GF-D8 (cell line): Measurements from ENCODE around the gene PTAFR.

Experiments
- DNase-seq: peaks from one replicate; lab custom pipeline; 2025; lab: John Stamatoyannopoulos, UW

Gene PTAFR

DNA sequence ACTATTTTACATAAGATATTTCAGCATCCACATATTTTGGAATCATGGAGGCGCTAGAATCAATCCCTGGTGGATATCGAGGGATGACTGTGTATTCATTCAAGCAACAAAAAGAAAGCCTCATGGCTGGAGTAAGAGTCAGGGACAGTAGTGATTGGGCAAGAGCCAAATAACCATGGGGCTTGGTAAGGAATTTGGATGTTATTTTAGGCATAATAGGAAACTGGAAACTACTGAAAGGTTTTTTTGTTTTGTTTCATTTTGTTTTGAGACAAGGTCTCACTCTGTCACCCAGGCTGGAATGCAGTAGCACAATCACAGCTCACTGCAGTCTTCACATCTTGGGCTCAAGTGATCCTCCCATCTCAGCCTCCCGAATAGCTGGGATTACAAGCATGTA lies 54.3 kb downstream of the PTAFR start:
- no peak for DNase-seq

DNA sequence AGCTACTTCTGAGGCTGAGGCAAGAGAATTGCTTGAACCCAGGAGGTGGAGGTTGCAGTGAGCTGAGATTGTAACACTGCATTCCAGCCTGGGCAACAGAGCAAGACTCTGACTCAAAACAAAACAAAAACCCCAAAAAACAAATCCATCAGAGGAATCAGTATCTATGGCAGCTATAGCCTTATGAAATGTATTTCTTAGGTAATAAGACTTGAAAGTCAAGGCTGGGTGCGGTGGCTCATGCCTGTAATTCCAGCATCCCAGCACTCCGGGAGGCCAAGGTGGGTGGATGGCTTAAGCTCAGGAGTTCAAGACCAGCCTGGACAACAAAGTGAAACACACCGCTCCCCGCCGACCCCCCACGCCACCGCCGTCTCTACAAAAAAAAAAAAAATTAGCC lies 56.9 kb downstream of the PTAFR start:
- no peak for DNase-seq

DNA sequence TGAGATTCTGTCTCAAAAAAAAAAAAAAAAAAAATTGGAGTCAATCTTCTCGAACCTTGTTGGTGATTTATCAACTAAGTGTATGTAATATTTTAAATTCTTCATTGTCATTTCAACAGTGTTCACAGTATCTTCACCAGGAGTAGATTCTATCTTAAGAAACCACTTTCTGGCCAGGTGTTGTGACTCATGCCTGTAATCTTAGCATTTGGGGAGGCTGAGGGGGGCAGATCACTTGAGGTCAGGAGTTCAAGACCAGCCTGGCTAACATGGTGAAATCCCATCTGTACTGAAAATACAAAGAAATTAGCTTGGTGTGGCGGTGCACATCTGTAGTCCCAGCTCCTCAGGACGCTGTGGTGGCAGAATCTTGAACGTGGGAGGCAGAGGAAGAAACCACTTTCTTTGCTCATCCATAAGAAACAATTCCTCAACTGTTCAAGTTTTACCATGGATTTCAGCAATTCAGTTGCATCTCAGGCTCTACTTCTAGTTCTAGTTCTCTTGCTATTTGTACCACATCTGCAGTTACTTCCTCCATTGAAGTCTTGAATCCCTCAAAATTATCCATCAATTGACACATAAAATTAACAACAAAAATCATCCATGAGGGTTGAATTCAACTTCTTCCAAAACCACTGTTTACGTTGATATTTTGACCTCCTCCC lies 57.7 kb downstream of the PTAFR start:
- DNase-seq, result peak; percentile 29

DNA sequence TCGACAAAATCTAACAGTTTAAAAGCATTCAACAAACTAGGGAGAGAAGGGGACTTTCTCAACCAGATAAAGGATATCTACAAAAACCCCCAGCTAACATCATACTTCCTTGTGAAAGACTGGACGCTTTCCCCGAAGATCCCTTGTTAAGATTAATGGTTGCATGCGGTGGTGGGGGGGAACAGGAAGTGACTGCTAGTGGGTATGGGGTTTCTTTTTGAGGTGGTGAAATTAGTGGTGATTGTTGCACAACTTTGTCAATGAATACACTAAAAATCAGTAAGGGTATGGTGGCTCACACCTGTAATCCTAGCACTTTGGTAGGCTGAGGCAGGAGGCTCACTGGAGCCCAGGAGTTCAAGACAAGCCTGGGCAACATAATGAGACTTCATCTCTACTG lies 61.2 kb downstream of the PTAFR start:
- DNase-seq, result peak; percentile 90

DNA sequence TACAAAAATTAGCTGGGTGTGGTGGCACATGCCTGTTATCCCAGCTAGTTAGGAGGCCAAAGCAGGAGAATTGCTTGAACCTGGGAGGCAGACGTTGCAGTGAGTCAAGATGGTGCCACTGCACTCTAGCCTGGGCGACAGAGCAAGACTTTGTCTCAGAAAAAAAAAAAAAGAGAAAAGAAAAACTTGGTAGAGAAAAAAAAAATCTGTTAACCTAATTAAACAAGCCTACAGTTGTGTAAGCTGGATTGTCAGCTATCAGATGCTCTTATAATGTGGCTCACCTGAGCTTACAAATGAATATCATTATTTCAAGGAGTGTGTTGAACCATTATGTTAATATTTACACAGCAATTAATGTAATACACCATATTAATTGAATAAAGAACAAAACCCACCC lies 61.6 kb downstream of the PTAFR start:
- DNase-seq, result peak; percentile 35

DNA sequence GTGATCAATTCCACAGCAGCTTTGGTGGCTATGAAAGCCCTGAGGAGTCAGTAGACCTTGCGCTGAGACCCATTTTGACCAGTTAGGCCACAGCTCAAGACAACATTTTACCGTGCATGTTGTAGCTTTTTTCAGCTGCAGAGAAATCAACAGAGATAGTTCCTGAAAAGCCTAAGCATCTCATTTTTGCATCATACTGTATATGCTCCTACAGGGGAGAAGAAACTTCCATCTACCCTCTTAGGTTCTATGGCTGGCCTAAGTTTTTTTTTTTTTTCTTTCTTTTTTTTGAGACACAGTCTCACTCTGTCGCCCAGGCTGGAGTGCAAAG lies 63.3 kb downstream of the PTAFR start:
- DNase-seq, result no peak

DNA sequence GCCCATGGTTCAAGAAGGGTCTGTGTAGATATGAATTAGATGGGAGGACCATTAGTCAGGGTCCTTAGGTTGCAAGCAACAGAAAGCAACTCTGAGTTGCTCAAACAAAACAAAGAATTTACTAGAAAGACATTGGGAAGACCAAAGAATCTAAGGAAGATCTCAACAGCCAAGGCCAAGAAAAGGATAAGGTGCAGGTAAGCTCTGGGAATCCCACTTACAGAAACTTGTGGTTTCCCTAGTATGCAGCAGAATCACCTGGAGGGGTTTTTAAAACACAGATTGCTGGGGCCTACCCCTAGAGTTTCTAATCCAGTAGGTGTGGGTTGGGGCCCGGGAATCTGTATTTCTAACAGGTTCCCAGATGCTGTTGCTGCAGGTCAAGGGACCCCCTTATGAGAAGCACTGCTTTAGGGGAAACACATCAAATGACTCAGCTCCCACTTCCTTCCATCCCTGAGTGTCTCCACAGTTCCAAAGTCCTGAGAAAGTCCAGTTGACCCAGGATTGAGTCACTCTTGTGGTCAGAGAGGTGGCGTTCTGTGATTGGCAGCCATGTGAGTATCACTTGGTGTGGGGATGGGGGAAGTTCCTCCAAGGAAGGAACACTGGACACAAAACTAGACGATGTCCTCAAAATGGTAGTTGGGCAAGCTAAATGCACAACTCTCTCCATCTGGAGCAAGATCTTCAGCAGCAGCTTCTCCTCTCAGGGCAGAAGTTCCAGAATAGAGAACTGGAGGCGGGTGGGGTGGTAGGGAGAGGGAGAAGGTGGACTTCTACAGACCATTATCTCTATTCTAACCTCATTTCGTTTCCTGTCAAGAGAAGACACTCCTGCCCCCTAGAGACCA lies 63.9 kb downstream of the PTAFR start:
- DNase-seq, result peak; percentile 54

DNA sequence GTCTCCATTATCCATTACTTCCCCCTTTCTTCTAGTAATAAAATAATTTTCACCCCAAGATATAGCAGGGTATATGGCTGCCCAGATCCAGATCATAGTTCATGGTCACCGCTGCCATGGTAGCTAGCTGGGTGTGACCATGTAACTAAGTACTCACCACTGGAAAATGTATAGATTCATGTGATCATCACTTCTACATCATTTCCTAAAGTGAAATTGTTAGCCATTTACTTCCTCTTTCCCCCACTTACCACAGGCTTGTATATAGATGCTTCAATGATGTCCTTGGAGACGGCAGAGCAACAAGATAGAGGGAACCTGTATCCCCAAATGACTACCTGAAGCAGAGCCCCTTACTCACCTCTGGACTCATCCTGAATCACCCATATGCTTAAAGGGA lies 65.3 kb downstream of the PTAFR start:
- DNase-seq, result peak; percentile 83

DNA sequence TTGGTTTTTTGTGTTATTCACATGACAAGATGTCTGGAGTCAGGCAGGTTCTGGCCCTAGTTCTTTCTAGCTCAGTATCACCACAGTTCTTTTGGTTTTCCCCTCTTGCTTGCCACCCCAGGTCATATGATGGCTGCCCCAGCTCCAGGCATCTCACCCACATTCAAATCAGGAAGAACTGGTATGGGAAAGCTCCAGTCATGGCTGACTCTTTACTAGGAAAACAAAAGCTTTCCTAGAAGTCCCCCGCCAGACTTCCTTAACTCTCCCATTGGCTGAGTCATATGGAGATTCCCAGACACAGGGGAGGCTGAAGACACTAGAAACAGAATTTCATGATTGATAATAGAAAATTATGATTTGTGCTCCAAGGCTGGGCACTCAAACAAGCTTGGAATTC lies 65.9 kb downstream of the PTAFR start:
- DNase-seq, result no peak

DNA sequence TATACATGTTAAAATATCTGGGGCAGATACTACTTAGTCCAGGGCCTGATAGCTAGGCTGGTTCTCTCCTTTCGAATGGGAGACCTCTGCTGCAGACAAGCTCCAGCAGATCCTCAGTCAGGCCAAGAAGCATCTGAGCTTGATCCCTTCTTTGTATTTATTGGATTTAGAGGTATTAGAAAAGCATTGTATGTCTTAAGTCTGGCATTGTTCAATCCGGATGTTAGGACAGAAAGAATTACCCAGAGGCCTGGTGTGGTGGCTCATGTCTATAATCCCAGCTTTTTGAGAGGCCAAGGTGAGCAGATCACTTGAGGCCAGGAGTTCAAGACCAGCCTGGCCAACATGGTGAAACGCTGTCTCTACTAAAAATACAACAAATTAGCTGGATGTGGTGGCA lies 66.9 kb downstream of the PTAFR start:
- no peak for DNase-seq

DNA sequence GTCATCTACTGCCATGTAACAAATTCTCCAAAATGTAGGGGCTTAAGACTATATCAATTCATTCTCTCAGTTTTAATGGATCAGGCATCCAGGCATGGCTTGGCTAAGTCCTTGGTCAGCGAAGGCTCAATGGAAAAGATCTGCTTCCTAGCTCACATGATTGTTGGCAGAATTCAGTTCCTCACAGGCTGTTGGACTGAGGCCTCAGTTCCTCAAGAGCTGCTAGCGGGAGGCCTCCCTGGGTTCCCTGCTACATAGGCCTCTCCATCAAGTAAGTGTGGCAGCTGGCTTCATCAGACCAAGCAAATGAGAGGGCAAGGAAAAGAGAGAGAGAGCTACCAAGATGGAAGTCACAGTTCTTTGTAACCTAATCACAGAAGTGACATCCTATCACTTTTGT lies 68.5 kb downstream of the PTAFR start:
- DNase-seq, result no peak

DNA sequence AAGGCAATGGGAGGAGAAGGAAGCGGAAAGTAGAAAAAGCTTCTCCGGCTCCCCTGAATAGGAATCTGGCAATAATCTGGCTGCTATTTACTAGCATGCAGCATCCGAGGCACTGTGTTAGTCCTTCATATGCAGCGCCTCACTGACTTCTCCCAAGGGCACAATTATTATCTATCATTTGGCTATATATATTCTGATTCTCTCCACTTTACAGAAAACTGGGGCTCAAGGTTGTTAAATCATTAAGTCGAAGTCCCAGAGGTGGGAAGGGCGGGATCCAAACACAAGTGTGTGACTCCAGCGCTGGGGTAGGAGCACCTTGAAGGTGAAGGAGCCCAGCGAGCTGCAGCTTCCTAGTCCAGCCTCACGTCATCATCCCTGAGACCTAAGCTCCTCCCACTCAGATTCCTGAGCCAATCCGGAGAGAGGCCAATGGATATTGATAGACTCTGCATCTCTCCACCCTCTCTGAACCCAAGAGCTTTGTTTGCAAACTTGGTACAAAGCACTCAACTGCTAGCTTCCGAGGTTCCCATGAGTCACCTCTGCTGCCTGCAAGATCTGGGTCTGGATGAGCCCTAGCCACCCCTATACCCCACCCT lies 71.5 kb downstream of the PTAFR start:
- no peak for DNase-seq

DNA sequence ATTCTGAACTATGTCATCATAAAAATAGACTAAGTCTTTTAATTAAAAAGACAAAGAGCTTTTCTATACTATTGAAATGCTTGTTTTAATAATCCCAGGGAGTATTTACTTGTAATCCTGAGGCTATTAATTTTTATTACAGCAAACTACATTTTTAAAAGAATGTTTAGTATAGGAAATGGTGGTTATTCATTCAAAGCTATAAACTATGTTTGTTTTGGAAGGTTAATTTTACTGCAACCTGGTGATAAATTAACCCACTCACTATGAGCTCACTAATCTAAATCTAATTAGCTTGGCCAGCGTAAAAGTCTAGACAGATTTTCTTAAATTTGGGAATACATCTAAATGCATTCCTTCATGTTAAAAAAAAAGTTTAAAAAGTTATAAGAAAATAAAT lies 74.3 kb downstream of the PTAFR start:
- DNase-seq, result no peak

DNA sequence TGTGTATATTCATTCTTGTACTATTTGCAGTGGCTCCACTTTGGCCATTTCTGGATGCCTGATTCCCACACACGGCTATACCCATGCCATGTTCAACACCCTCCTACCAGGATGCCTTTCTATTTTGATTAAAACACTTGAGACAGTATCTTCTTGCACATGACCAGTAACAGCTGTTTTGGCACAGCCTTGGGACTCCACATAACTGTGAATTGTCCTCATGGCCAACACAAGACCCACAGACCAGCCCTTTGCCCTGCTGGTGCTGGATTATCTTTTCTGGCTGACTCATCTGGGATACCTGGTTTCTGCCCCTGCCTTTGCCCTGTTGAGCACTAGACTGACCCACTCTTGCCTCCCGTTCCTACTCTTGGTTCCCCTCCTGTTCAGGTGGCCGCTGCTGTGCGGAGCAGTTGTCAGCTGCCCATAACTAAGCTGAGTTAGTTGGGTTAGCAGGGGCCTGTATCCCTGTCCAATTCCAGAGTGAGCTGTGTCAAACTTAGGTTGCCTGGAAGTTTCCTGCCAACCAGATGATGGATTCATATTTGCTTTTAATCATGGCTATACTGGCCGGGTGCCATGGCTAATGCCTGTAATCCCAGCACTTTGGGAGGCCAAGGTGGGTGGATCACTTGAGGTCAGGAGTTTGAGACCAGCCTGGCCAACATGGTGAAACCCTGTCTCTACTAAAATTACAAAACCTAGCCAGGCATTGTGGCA lies 77.3 kb downstream of the PTAFR start:
- DNase-seq, result no peak
